OCI-LY1 (cell line): Measurements from ENCODE around the gene TANC1.

Source experiments
- CTCF ChIP-seq: fragments of 200-600 bp; sonication (generic), shearing (Covaris generic); IDR thresholded peaks from 2 replicates; pipeline ENCODE4 v1.5.1; 2017; ENCODE audit warnings: mild to moderate bottlenecking, antibody characterized with exemption, low read length, moderate library complexity, mixed read lengths
- EZH2 ChIP-seq: fragments of 200-600 bp; sonication (generic), shearing (Covaris generic); IDR thresholded peaks from 2 replicates; pipeline ENCODE4 v1.8.0; 2017; ENCODE audit warnings: borderline replicate concordance, mixed run types, mild to moderate bottlenecking, antibody characterized with exemption, low read length, moderate library complexity, mixed read lengths

- TF ChIP-seq EZH2 (no peak), CTCF (no peak)
Measured at GRCh38 chr2:159002462-159003111, 34.1 kb downstream of the TANC1 start.
